Osteocyte (in vitro differentiated cells): ENCODE results near the gene HOXA1. TPM values are rescaled to one million over a fixed set of nuclear protein-coding genes. Genes with fewer than 3 reads are reported as not detected.

ENCODE experiments used
- DNase-seq: peaks from one replicate; pipeline ENCODE4 v3.0.0; 2021; ENCODE audit warnings: mixed read lengths; ENCODE audit not compliant: unreplicated experiment; ENCODE audit errors: extremely low spot score
- H3K27ac Mint-ChIP-seq: one replicate; pipeline ENCODE4 v1.8.0; 2021; ENCODE audit warnings: mild to moderate bottlenecking, mixed read lengths; ENCODE audit not compliant: unreplicated experiment
- H3K27me3 Mint-ChIP-seq: one replicate; pipeline ENCODE4 v1.8.0; 2021; ENCODE audit warnings: mixed read lengths; ENCODE audit not compliant: unreplicated experiment
- H3K36me3 Mint-ChIP-seq: one replicate; pipeline ENCODE4 v1.8.0; 2021; ENCODE audit warnings: mixed read lengths; ENCODE audit not compliant: unreplicated experiment
- H3K4me1 Mint-ChIP-seq: one replicate; pipeline ENCODE4 v1.8.0; 2021; ENCODE audit warnings: mixed read lengths; ENCODE audit not compliant: unreplicated experiment
- H3K4me3 Mint-ChIP-seq: one replicate; pipeline ENCODE4 v1.8.0; 2021; ENCODE audit warnings: mild to moderate bottlenecking, moderate library complexity, mixed read lengths; ENCODE audit not compliant: unreplicated experiment
- H3K9me3 Mint-ChIP-seq: one replicate; pipeline ENCODE4 v1.8.0; 2021; ENCODE audit warnings: mixed read lengths; ENCODE audit not compliant: unreplicated experiment
- CTCF ChIP-seq: fragments of 200-600 bp; sonication (generic); IDR thresholded peaks from 2 replicates; pipeline ENCODE4 v1.5.0; 2021; ENCODE audit warnings: antibody characterized with exemption, mild to moderate bottlenecking, moderate library complexity
- total RNA-seq: library from RNA; stranded (reverse); gene quantifications from 2 replicates; pipeline ENCODE4 v1.2.1, GENCODE V29; 2021

HOXA1 gene
- total RNA-seq, 1 donor from 2014 or later, result not detected

- H3K27ac Mint-ChIP-seq, result no peak overlapping the region
- no peak for DNase-seq
- H3K4me3 Mint-ChIP-seq, result no peak overlapping the region
- peaks cover 10% of the 10 kb centered on the region for H3K27me3 Mint-ChIP-seq
- H3K4me1 Mint-ChIP-seq, result no peaks in the 10 kb centered on the region
- H3K36me3 Mint-ChIP-seq, result no peaks in the 10 kb centered on the region
- H3K9me3 Mint-ChIP-seq, result no peaks in the 10 kb centered on the region
- no peak for TF ChIP-seq CTCF
Observed at GRCh38 chr7:27064159-27064558, 31.6 kb downstream of the HOXA1 start.

GRCh38 chr7:27062946-27063345, 32.9 kb downstream of the HOXA1 start:
- Mint-ChIP-seq H3K4me1 (no peaks in the 10 kb centered on the region), H3K27me3 (peaks cover 10% of the 10 kb centered on the region), H3K27ac (no peak overlapping the region), H3K4me3 (no peak overlapping the region), H3K36me3 (no peaks in the 10 kb centered on the region), H3K9me3 (no peaks in the 10 kb centered on the region)
- TF ChIP-seq CTCF, result no peak
- DNase-seq, result no peak

GRCh38 chr7:27053153-27053552, 42.6 kb downstream of the HOXA1 start:
- Mint-ChIP-seq H3K4me3 (no peak overlapping the region), H3K27me3 (no peaks in the 10 kb centered on the region)

GRCh38 chr7:27051451-27051850, 44.3 kb downstream of the HOXA1 start:
- H3K27me3 Mint-ChIP-seq, result no peaks in the 10 kb centered on the region
- no peak for DNase-seq
- H3K27ac Mint-ChIP-seq, result no peak overlapping the region
- H3K4me3 Mint-ChIP-seq, result no peak overlapping the region
- peaks cover 4% of the 10 kb centered on the region for H3K9me3 Mint-ChIP-seq
- no peaks in the 10 kb centered on the region for H3K36me3 Mint-ChIP-seq
- no peak for TF ChIP-seq CTCF
- no peaks in the 10 kb centered on the region for H3K4me1 Mint-ChIP-seq

More at GRCh38 chr7:27053153-27053552, 42.6 kb downstream of the HOXA1 start:
- no peak for TF ChIP-seq CTCF
- H3K9me3 Mint-ChIP-seq, result no peaks in the 10 kb centered on the region
- DNase-seq, result no peak
- H3K4me1 Mint-ChIP-seq, result no peaks in the 10 kb centered on the region
- H3K27ac Mint-ChIP-seq, result no peak overlapping the region
- H3K36me3 Mint-ChIP-seq, result no peaks in the 10 kb centered on the region

- Mint-ChIP-seq H3K4me1 (no peaks in the 10 kb centered on the region), H3K27me3 (no peaks in the 10 kb centered on the region), H3K9me3 (peaks cover 4% of the 10 kb centered on the region), H3K27ac (no peak overlapping the region), H3K36me3 (no peaks in the 10 kb centered on the region), H3K4me3 (no peak overlapping the region)
- DNase-seq, result no peak
- TF ChIP-seq CTCF, result no peak
Observed at GRCh38 chr7:27048438-27048837, 47.4 kb downstream of the HOXA1 start.
